MM.1S (cell line): ENCODE measurements around the gene AKR7A2.

Experiments used
- CTCF ChIP-seq: fragments of 300-600 bp; sonication (generic); IDR thresholded peaks from 2 replicates; pipeline ENCODE4 v1.5.1; 2016; ENCODE audit warnings: antibody characterized with exemption, low read length, mixed read lengths
- EZH2 ChIP-seq: fragments of 300-600 bp; sonication (generic); optimal IDR thresholded peaks from 2 replicates; pipeline ENCODE3; 2017; ENCODE audit warnings: low read depth, mild to moderate bottlenecking, antibody characterized with exemption, low read length, mixed read lengths

- TF ChIP-seq CTCF = no peak
- no peak for TF ChIP-seq EZH2
These were observed 28.5 kb upstream of the AKR7A2 start for GRCh38 chr1:19340387-19340937.
